Mucosa of stomach (tissue), 1 donor: ENCODE measurements around the gene CAMTA1.

Source experiments
- H3K27me3 ChIP-seq: one replicate; pipeline ENCODE4 v1.7.0; 2013; ENCODE audit warnings: mild to moderate bottlenecking, low read length; ENCODE audit not compliant: control insufficient read depth, insufficient read depth
- H3K36me3 ChIP-seq: one replicate; pipeline ENCODE4 v1.7.0; 2013; ENCODE audit warnings: low read length; ENCODE audit not compliant: control insufficient read depth, insufficient read depth
- H3K4me1 ChIP-seq: one replicate; pipeline ENCODE4 v1.7.0; 2013; ENCODE audit warnings: mild to moderate bottlenecking, low read length; ENCODE audit not compliant: control insufficient read depth, insufficient read depth
- H3K4me3 ChIP-seq: one replicate; pipeline ENCODE4 v1.7.0; 2013; ENCODE audit warnings: low read length
- H3K9ac ChIP-seq: one replicate; pipeline ENCODE4 v1.7.0; 2013; ENCODE audit warnings: mild to moderate bottlenecking, low read length, moderate library complexity
- H3K9me3 ChIP-seq: one replicate; pipeline ENCODE4 v1.7.0; 2013; ENCODE audit warnings: mild to moderate bottlenecking, low read length, moderate library complexity; ENCODE audit not compliant: control insufficient read depth
- donor health status: Pancreatic carcinoma.

Gene CAMTA1

GRCh38 chr1:7561331-7561921 is 776.2 kb downstream of the CAMTA1 start:
- Histone ChIP-seq H3K36me3 (no peaks in the 10 kb centered on the region), H3K27me3 (no peaks in the 10 kb centered on the region), H3K9me3 (no peaks in the 10 kb centered on the region), H3K4me3 (no peak overlapping the region), H3K9ac (no peak overlapping the region), H3K4me1 (no peaks in the 10 kb centered on the region)

- H3K9ac ChIP-seq, result no peak overlapping the region
- H3K9me3 ChIP-seq, result no peaks in the 10 kb centered on the region
- no peak overlapping the region for H3K4me3 ChIP-seq
- H3K36me3 ChIP-seq, result no peaks in the 10 kb centered on the region
- H3K4me1 ChIP-seq, result no peaks in the 10 kb centered on the region
- H3K27me3 ChIP-seq, result no peaks in the 10 kb centered on the region
Measured at GRCh38 chr1:7561936-7562728, 776.9 kb downstream of the CAMTA1 start.

- no peaks in the 10 kb centered on the region for H3K36me3 ChIP-seq
- no peaks in the 10 kb centered on the region for H3K4me1 ChIP-seq
- no peaks in the 10 kb centered on the region for H3K27me3 ChIP-seq
- H3K9me3 ChIP-seq, result no peaks in the 10 kb centered on the region
- H3K4me3 ChIP-seq, result no peak overlapping the region
- no peak overlapping the region for H3K9ac ChIP-seq
Measured at GRCh38 chr1:7562729-7563605, 777.7 kb downstream of the CAMTA1 start.

GRCh38 chr1:7564137-7564536 is 778.9 kb downstream of the CAMTA1 start:
- H3K4me1 ChIP-seq, result no peaks in the 10 kb centered on the region
- H3K36me3 ChIP-seq, result no peaks in the 10 kb centered on the region
- H3K9ac ChIP-seq, result no peak overlapping the region
- no peaks in the 10 kb centered on the region for H3K27me3 ChIP-seq
- no peaks in the 10 kb centered on the region for H3K9me3 ChIP-seq
- H3K4me3 ChIP-seq, result no peak overlapping the region

DNA sequence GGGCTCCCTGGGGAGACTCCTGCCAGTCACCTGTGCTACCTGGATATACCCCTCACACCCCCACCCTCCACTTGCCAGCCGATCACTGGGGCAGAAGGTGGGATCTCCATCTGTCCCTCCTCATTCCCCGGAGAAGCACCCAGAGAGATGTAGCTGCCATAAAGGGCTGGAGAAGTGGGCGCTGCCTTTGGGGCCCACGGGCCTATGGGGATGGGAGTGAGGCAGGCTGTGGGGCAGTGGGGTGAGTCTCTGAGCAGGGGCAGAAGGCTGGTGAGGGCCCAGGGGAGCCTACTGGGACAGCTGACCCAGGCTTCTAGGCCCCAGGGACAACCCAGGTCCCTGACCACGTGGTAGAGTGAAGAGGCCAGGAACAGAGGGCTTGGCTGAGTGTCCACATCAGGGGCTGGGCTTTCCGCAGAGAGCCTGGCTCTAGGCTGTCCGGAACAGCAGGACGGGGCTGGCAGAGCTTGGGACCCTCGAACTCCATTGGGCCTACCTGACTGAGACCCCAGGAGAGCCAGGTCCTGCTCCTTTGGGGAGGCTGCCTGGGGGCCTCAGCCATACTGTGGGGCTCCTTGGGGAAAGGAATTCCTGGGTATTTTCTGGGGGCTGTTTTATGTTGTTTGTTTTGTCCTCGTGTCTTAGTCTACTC is 780.0 kb downstream of the CAMTA1 start:
- no peaks in the 10 kb centered on the region for H3K9me3 ChIP-seq
- no peaks in the 10 kb centered on the region for H3K27me3 ChIP-seq
- H3K36me3 ChIP-seq, result no peaks in the 10 kb centered on the region
- peaks cover 4% of the 10 kb centered on the region for H3K4me1 ChIP-seq
- no peak overlapping the region for H3K9ac ChIP-seq
- H3K4me3 ChIP-seq, result no peak overlapping the region

GRCh38 chr1:7566417-7567375 is 781.4 kb downstream of the CAMTA1 start:
- H3K9ac ChIP-seq, result no peak overlapping the region
- H3K4me3 ChIP-seq, result no peak overlapping the region
- no peaks in the 10 kb centered on the region for H3K9me3 ChIP-seq
- H3K36me3 ChIP-seq, result no peaks in the 10 kb centered on the region
- peaks cover 10% of the 10 kb centered on the region for H3K4me1 ChIP-seq
- no peaks in the 10 kb centered on the region for H3K27me3 ChIP-seq

DNA sequence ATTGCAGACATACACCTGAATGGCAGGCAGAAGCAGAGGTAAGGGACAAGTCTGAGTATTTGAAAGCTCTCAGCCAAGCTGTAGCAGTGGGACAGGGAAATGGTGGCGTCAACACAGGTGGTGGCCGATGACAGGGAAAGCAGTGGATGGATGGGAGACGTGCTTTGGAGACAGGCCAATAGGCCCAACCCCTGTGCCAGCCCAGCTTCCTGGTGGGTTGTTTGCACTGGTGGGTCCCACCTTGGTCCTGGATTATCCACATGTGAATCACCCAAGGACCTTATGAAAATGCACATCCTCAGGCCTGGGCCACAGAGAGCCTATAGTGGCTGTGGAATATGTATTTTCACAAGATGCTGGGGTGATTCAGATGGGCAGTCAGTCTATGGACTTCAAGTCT is 782.1 kb downstream of the CAMTA1 start:
- H3K9me3 ChIP-seq, result no peaks in the 10 kb centered on the region
- H3K9ac ChIP-seq, result no peak overlapping the region
- no peak overlapping the region for H3K4me3 ChIP-seq
- H3K27me3 ChIP-seq, result no peaks in the 10 kb centered on the region
- peaks cover 10% of the 10 kb centered on the region for H3K4me1 ChIP-seq
- no peaks in the 10 kb centered on the region for H3K36me3 ChIP-seq

DNA sequence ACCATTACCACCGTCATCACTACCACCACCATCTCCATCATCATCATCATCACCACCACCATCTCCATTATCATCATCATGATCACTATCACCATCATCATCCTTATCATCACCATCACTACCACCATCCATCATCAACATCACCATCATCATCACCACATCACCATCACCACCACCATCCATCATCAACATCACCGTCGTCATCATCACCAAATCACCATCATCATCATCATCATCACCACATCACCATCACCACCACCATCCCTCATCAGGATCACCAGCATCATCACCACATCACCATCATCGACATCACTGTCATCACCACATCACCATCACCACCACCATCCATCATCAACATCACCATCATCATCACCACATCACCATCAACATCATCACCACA is 782.8 kb downstream of the CAMTA1 start:
- Histone ChIP-seq H3K4me3 (no peak overlapping the region), H3K9me3 (no peaks in the 10 kb centered on the region), H3K27me3 (no peaks in the 10 kb centered on the region), H3K36me3 (no peaks in the 10 kb centered on the region), H3K9ac (no peak overlapping the region), H3K4me1 (peaks cover 16% of the 10 kb centered on the region)

DNA sequence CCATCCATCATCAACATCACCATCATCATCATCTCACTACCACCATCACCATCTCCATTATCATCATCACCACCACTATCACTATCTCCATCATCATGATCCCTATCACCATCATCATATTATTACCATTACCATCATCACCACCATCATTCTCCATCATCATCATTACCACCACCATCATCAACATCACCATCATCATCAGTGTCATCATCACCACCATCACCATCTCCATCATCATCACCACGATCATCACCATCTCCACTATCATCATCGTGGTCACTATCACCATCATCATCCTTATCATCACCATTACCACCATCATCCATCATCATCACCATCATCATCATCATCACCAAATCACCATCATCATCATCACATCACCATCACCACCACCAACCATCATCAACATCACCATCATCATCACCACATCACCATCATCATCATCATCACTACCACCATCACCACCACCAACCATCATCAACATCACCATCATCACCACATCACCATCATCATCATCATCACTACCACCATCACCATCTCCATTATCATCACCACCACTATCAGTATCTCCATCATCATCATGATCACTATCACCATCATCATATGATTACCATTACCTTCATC is 783.8 kb downstream of the CAMTA1 start:
- Histone ChIP-seq H3K4me1 (peaks cover 26% of the 10 kb centered on the region), H3K9me3 (no peaks in the 10 kb centered on the region), H3K9ac (no peak overlapping the region), H3K36me3 (no peaks in the 10 kb centered on the region), H3K4me3 (no peak overlapping the region), H3K27me3 (no peaks in the 10 kb centered on the region)

- Histone ChIP-seq H3K9me3 (no peaks in the 10 kb centered on the region), H3K27me3 (no peaks in the 10 kb centered on the region), H3K9ac (no peak overlapping the region), H3K4me1 (peaks cover 37% of the 10 kb centered on the region), H3K36me3 (no peaks in the 10 kb centered on the region), H3K4me3 (no peak overlapping the region)
Measured at GRCh38 chr1:7570311-7570710, 785.1 kb downstream of the CAMTA1 start.
